GM12872 (cell line): Measurements from ENCODE around the gene SETD2.

Source experiments
- CTCF ChIP-seq: IDR thresholded peaks from 3 replicates; pipeline ENCODE4 v1.5.1; 2011; ENCODE audit warnings: low read depth, mild to moderate bottlenecking, low read length, moderate library complexity; ENCODE audit not compliant: insufficient read depth

SETD2 gene

GRCh38 chr3:47102081-47102600 is 61.8 kb downstream of the SETD2 start:
- no peak for TF ChIP-seq CTCF

- no peak for TF ChIP-seq CTCF
These were observed 65.0 kb downstream of the SETD2 start for GRCh38 chr3:47098910-47099309.

- no peak for TF ChIP-seq CTCF
These were observed 66.0 kb downstream of the SETD2 start for GRCh38 chr3:47097864-47098263.

- no peak for TF ChIP-seq CTCF
These were observed 67.0 kb downstream of the SETD2 start for GRCh38 chr3:47096959-47097358.

GRCh38 chr3:47092090-47092489 is 71.8 kb downstream of the SETD2 start:
- TF ChIP-seq CTCF = no peak

- TF ChIP-seq CTCF = no peak
These were observed 74.3 kb downstream of the SETD2 start for GRCh38 chr3:47089630-47090029.

- no peak for TF ChIP-seq CTCF
These were observed 77.8 kb downstream of the SETD2 start for GRCh38 chr3:47086071-47086470.

- no peak for TF ChIP-seq CTCF
These were observed 80.1 kb downstream of the SETD2 start for GRCh38 chr3:47083786-47084185.
